AG08395 (cell line): ENCODE measurements around the gene PPP4R4.
"Not testable (repeated sequence)": the region's sequence is repeated elsewhere in the genome, so short reads cannot be mapped to it uniquely, and the experiment has no call there.

ENCODE experiments used
- DNase-seq: peaks from one replicate; pipeline ENCODE4 v3.0.0; 2012; ENCODE audit warnings: mixed read lengths, low spot score

PPP4R4 gene

GRCh38 chr14:94143711-94144110 lies 30.4 kb upstream of the PPP4R4 start:
- DNase-seq = no peak

- no peak for DNase-seq
Measured at GRCh38 chr14:94144765-94145164, 29.4 kb upstream of the PPP4R4 start.

- DNase-seq = no peak
Measured at GRCh38 chr14:94145902-94146527, 28.1 kb upstream of the PPP4R4 start.

- DNase-seq = no peak
Measured at GRCh38 chr14:94152676-94153075, 21.4 kb upstream of the PPP4R4 start.

GRCh38 chr14:94153750-94154342 lies 20.3 kb upstream of the PPP4R4 start:
- no peak for DNase-seq

GRCh38 chr14:94156143-94156542 lies 18.0 kb upstream of the PPP4R4 start:
- DNase-seq = not testable (repeated sequence)

- DNase-seq = no peak
Measured at GRCh38 chr14:94157197-94157596, 16.9 kb upstream of the PPP4R4 start.

- no peak for DNase-seq
Measured at GRCh38 chr14:94158239-94158883, 15.8 kb upstream of the PPP4R4 start.

- DNase-seq = no peak
Measured at GRCh38 chr14:94161058-94161457, 13.1 kb upstream of the PPP4R4 start.

GRCh38 chr14:94161981-94162380 lies 12.1 kb upstream of the PPP4R4 start:
- no peak for DNase-seq

- no peak for DNase-seq
Measured at GRCh38 chr14:94162466-94162865, 11.7 kb upstream of the PPP4R4 start.

- no peak for DNase-seq
Measured at GRCh38 chr14:94163796-94164195, 10.3 kb upstream of the PPP4R4 start.

- no peak for DNase-seq
Measured at GRCh38 chr14:94164685-94165431, 9.3 kb upstream of the PPP4R4 start.

- DNase-seq = no peak
Measured at GRCh38 chr14:94165744-94166143, 8.4 kb upstream of the PPP4R4 start.

- DNase-seq = no peak
Measured at GRCh38 chr14:94170136-94170535, 4.0 kb upstream of the PPP4R4 start.

- peak; percentile 19 for DNase-seq
Measured at GRCh38 chr14:94171208-94171607, 2.9 kb upstream of the PPP4R4 start.

GRCh38 chr14:94172545-94172944 lies 1.6 kb upstream of the PPP4R4 start:
- no peak for DNase-seq

GRCh38 chr14:94173471-94173884 lies 644 bp upstream of the PPP4R4 start:
- no peak for DNase-seq

- DNase-seq = no peak
Measured at GRCh38 chr14:94174604-94175010, 485 bp downstream of the PPP4R4 start.

- no peak for DNase-seq
Measured at GRCh38 chr14:94175011-94175745, 1.1 kb downstream of the PPP4R4 start.

- no peak for DNase-seq
Measured at GRCh38 chr14:94175747-94176146, 1.6 kb downstream of the PPP4R4 start.

- DNase-seq = no peak
Measured at GRCh38 chr14:94176808-94177207, 2.7 kb downstream of the PPP4R4 start.
